ENCODE measurements around the gene TRPM7.
"Not testable (repeated sequence)": the region's sequence is repeated elsewhere in the genome, so short reads cannot be mapped to it uniquely, and the experiment has no call there.

TRPM7 gene

GRCh38 chr15:50590288-50590687, 96.3 kb downstream of the TRPM7 start:
- no peak for DNase-seq (ENCODE audit: extremely low read depth in 1 of 2, low read depth in 1 of 2)

GRCh38 chr15:50577492-50577891, 109.1 kb downstream of the TRPM7 start:
- DNase-seq (ENCODE audit: extremely low read depth in 1 of 2, low read depth in 1 of 2), result no peak

DNA sequence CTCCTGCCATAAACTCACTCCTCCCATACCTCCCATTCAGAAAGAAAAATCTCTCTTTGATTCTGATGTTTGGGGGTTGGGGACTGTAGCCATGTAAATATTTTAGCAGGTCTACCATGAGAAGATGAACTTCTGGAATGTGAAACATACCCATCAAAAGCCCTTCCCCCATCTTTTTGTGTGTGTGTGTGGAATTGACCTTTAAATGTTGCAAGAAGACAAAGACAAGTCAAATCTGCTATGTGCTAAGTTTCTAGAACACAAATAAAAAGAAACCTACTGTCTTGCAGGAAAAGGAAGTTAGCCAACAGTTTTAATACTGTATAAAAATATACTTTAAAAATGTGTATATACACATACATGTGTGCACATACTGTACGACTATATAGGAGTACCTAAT, 110.4 kb downstream of the TRPM7 start:
- no peak for DNase-seq (ENCODE audit: extremely low read depth in 1 of 2, low read depth in 1 of 2)

- not testable (repeated sequence) for DNase-seq (ENCODE audit: extremely low read depth in 1 of 2, low read depth in 1 of 2)
These were observed 112.8 kb downstream of the TRPM7 start for GRCh38 chr15:50573842-50574241.

GRCh38 chr15:50563756-50564155, 122.8 kb downstream of the TRPM7 start:
- no peak for DNase-seq (ENCODE audit: extremely low read depth in 1 of 2, low read depth in 1 of 2)

- no peak for DNase-seq (ENCODE audit: extremely low read depth in 1 of 2, low read depth in 1 of 2)
These were observed 123.6 kb downstream of the TRPM7 start for GRCh38 chr15:50562735-50563640.

GRCh38 chr15:50558012-50558411, 128.6 kb downstream of the TRPM7 start:
- DNase-seq (ENCODE audit: extremely low read depth in 1 of 2, low read depth in 1 of 2), result no peak

DNA sequence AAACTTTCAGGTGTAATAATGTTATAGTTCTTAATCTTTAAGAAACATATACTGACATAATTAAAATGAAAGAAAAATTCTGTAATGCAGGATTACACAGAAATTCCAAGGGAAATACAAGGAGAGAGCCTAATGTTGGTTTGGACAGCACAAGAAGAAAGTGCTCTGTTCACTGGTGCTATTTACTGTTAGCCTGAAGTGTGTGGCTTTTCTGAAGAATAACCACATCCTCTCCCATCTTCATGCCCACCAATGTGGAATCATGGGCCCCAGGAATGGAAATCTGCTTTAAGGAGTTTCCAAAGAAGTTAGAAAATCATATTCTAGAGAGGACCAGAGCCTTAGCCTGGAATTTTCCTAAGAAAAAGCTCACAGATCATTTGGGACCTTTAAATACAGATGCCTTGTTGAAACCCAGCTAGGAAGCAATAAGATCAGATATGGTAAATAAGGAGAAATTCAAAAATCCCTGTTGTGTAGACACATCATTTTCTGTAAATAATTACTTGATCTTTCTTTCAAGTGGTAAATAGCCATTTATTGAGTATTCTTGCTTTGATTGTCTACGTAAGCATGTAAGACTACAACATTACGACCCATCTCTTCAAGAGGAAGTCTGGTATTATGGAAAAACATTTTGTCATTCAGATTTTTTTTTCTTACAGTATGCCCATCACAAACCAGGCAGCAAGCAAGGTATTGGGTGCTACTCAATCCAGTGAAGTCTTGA, 129.8 kb downstream of the TRPM7 start:
- no peak for DNase-seq (ENCODE audit: extremely low read depth in 1 of 2, low read depth in 1 of 2)

- DNase-seq (ENCODE audit: extremely low read depth in 1 of 2, low read depth in 1 of 2), result no peak
These were observed 134.4 kb downstream of the TRPM7 start for GRCh38 chr15:50552238-50552637.

GRCh38 chr15:50549326-50549725, 137.3 kb downstream of the TRPM7 start:
- no peak for DNase-seq (ENCODE audit: extremely low read depth in 1 of 2, low read depth in 1 of 2)

DNA sequence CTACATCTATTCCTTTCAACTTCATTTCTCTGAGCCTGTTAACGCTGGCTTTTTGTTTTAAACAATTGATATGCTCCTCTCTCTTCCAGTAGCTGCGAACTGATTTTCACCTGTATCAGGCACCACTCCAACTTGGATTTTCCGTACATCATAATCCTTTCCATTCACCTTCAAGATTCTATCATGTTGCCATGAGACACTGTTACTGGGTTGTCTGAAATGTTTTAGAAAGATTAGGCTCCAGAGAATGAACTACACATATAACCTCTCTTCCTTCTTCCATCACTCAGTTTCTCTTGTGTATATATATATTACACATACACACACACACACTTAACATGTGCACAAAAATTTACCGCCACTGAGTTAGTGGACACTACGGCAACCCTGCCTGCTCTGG, 140.0 kb downstream of the TRPM7 start, which contains the start of gene USP50:
USP50 (minus strand) TSS at position 101 of the 400 bp plus-strand sequence. CDS start 141 bp downstream, outside the sequence.
- DNase-seq (ENCODE audit: extremely low read depth in 1 of 2, low read depth in 1 of 2), result no peak

GRCh38 chr15:50544368-50544767, 142.2 kb downstream of the TRPM7 start:
- no peak for DNase-seq (ENCODE audit: extremely low read depth in 1 of 2, low read depth in 1 of 2)

GRCh38 chr15:50543556-50543955, 143.0 kb downstream of the TRPM7 start:
- no peak for DNase-seq (ENCODE audit: extremely low read depth in 1 of 2, low read depth in 1 of 2)

DNA sequence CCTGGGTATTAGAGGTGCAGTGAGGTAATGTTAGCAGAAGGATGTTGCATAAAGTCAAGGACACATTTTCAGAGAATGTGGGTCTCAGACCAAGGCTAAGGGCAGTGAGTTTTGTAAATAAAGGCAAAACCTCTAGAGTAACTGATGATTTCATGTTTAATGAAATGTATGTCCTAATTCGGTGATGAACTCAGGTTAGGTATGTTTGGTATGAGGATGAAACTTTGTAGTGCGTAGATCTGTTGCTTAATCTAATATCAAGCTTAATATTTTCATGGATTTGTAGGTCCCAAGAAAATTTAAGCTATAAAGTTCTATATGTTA, 143.7 kb downstream of the TRPM7 start:
- DNase-seq (ENCODE audit: extremely low read depth in 1 of 2, low read depth in 1 of 2), result no peak

DNA sequence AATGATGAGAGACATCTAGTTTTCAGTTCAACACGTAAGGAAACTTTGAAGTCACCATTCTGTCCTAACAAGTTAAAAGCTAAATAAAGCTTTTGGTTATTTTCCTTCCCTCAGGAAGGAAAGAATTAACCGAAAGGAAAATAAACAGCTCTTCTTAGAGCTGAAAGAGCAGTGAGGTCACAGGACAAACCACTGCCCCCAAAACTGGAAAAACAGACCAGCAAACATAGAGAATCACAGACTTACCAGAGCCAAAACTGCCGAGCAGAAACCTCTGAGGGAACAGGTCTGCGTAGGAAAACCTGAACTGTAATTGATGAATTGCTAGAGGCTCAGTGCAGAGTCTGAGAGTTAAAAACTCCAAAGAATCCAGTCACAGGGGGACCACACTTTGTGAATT, 154.8 kb downstream of the TRPM7 start:
- no peak for DNase-seq (ENCODE audit: extremely low read depth in 1 of 2, low read depth in 1 of 2)

GRCh38 chr15:50531163-50531562, 155.4 kb downstream of the TRPM7 start:
- DNase-seq (ENCODE audit: extremely low read depth in 1 of 2, low read depth in 1 of 2), result no peak

DNA sequence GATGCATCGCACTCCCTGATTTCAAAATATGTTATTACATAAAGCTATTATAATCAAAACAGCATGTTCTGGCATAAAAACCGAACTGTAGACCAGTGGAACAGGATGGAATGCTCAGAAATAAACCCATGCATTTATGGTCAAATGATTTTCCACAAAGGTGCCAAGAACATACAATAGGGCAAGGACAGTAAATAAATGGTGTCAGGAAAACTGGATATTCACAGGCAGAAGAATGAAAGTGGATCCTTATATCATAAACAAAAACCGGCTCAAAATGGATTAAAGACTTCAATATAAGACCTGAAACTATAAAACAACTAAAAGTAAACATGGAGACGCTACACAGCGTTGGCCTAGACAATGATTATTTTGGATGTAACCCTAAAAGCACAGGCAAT, 162.7 kb downstream of the TRPM7 start:
- no peak for DNase-seq (ENCODE audit: extremely low read depth in 1 of 2, low read depth in 1 of 2)

DNA sequence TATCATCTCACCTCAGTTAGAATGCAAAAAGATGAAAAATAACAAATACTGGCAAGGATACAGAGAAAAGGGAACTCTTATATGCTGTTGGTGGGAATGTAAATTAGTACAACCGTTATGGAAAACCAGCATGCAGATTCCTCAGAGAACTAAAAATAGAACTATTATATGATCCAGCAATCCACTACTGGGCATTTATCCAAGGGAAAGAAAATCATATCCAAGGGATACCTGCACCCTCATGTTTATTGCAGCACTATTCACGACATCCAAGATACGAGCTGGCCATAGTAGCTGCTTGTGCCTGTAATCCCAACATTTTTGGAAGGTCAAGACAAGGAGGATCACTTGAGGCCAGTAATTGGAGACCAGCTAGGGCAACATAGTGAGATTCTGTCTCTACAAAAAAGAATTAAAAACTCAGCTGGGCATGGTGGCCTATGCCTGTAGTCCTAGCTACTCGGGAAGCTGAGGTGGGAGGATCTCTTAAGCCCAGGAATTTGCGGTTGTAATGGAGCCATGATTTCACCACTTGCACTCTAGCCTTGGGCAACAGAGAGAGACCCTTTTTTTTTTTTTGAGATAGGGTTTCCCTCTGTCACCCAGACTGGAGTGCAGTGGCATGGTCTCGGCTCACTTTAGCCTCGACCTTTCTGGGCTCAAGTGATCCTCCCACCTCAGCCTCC, 166.7 kb downstream of the TRPM7 start:
- no peak for DNase-seq (ENCODE audit: extremely low read depth in 1 of 2, low read depth in 1 of 2)

DNA sequence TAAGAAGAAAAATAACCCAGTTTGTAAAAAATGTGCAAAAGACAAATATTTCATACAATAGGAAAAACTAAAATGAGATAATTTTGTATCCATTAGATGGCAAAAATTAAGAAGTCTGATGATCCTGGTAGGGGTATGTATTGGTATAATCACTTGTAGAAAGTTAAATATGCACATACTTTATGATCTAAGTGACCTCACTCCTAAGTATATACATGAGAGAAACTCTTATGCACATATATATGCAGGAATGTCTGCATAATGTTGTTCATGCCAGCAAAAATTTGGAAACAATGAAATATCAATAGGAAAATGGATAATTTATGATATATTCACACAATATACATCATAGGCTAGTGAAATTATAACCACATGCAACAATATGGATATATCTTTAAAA, 173.6 kb downstream of the TRPM7 start:
- no peak for DNase-seq (ENCODE audit: extremely low read depth in 1 of 2, low read depth in 1 of 2)

Measured in activated CD8-positive, alpha-beta memory T cell treated with anti-CD3 and anti-CD28 coated beads for 1 hour (primary cell).